Measurements from ENCODE around the gene YY1AP1. TPM values are rescaled to one million over a fixed set of nuclear protein-coding genes. Genes with fewer than 3 reads are reported as not detected.
"Not testable (repeated sequence)": the region's sequence is repeated elsewhere in the genome, so short reads cannot be mapped to it uniquely, and the experiment has no call there.

The YY1AP1 gene
- polyA plus RNA-seq, 5 donors: 75.9 to 89.1 (median 83.6) TPM

GRCh38 chr1:155696524-155696923 lies 8.0 kb upstream of the YY1AP1 start:
- no peak for DNase-seq

GRCh38 chr1:155695608-155696007 lies 7.0 kb upstream of the YY1AP1 start:
- DNase-seq: no peak

GRCh38 chr1:155695072-155695471 lies 6.5 kb upstream of the YY1AP1 start:
- DNase-seq: no peak

GRCh38 chr1:155694167-155694566 lies 5.6 kb upstream of the YY1AP1 start:
- DNase-seq: no peak

- DNase-seq: no peak
Observed at GRCh38 chr1:155691992-155692528, 3.5 kb upstream of the YY1AP1 start.

- DNase-seq: not testable (repeated sequence)
Observed at GRCh38 chr1:155689081-155689607, 570 bp upstream of the YY1AP1 start, which contains the start of gene DAP3. Gene DAP3 (plus strand): TSS chr1:155689091. CDS start chr1:155709780, 20,689 bp downstream.

- not testable (repeated sequence) for DNase-seq
Observed at GRCh38 chr1:155687705-155688323, 760 bp downstream of the YY1AP1 start.

- no peak for DNase-seq
Observed at GRCh38 chr1:155681776-155682175, 6.8 kb downstream of the YY1AP1 start.

- DNase-seq: no peak
Observed at GRCh38 chr1:155680531-155680930, 8.0 kb downstream of the YY1AP1 start.

GRCh38 chr1:155678992-155679391 lies 9.6 kb downstream of the YY1AP1 start:
- not testable (repeated sequence) for DNase-seq

GRCh38 chr1:155678027-155678426 lies 10.5 kb downstream of the YY1AP1 start:
- no peak for DNase-seq

GRCh38 chr1:155673003-155673402 lies 15.6 kb downstream of the YY1AP1 start:
- DNase-seq: no peak

- DNase-seq: no peak
Observed at GRCh38 chr1:155671750-155672149, 16.8 kb downstream of the YY1AP1 start.

GRCh38 chr1:155669233-155670162 lies 19.1 kb downstream of the YY1AP1 start:
- DNase-seq: no peak

- not testable (repeated sequence) for DNase-seq
Observed at GRCh38 chr1:155661239-155661638, 27.3 kb downstream of the YY1AP1 start.

GRCh38 chr1:155657463-155657862 lies 31.1 kb downstream of the YY1AP1 start:
- DNase-seq: no peak

GRCh38 chr1:155652951-155653350 lies 35.6 kb downstream of the YY1AP1 start:
- DNase-seq: no peak

- no peak for DNase-seq
Observed at GRCh38 chr1:155651861-155652661, 36.5 kb downstream of the YY1AP1 start.

GRCh38 chr1:155650231-155650757 lies 38.3 kb downstream of the YY1AP1 start:
- DNase-seq: no peak

- no peak for DNase-seq
Observed at GRCh38 chr1:155649676-155650075, 38.9 kb downstream of the YY1AP1 start.
